OCI-LY3 (cell line): Measurements from ENCODE around the gene AHNAK2.

Experiments used
- H2AFZ ChIP-seq: fragments of 200-600, 300-600 bp; shearing (Covaris generic); 2 replicates; pipeline ENCODE4 v1.6.0; 2014; ENCODE audit warnings: antibody characterized with exemption, low read depth, low read length
- H3K27ac ChIP-seq: fragments of 200-600, 300-600 bp; sonication (generic); 2 replicates; pipeline ENCODE4 v1.5.1; 2014; ENCODE audit warnings: mild to moderate bottlenecking, low read length, moderate library complexity, mixed read lengths
- H3K27me3 ChIP-seq: fragments of 200-600, 300-600 bp; sonication (generic); 2 replicates; pipeline ENCODE4 v1.6.1; 2014; ENCODE audit warnings: low read depth, low read length, mixed read lengths
- H3K36me3 ChIP-seq: fragments of 200-600, 300-600 bp; sonication (generic); replicated peaks from 2 replicates; pipeline ENCODE3; 2014; ENCODE audit warnings: low read depth, low read length, mixed read lengths
- H3K4me1 ChIP-seq: fragments of 300-600, 200-600 bp; sonication (generic); 2 replicates; pipeline ENCODE4 v1.6.1; 2014; ENCODE audit warnings: low read length, mixed read lengths
- H3K4me2 ChIP-seq: fragments of 200-600, 300-600 bp; sonication (generic); 2 replicates; pipeline ENCODE4 v1.6.1; 2014; ENCODE audit warnings: low read length, mixed read lengths
- H3K4me3 ChIP-seq: fragments of 300-600, 200-600 bp; sonication (generic); 2 replicates; pipeline ENCODE4 v1.5.1; 2014; ENCODE audit warnings: antibody characterized with exemption, mild to moderate bottlenecking, low read length, moderate library complexity
- H3K79me2 ChIP-seq: fragments of 300-600, 200-600 bp; shearing (Covaris generic); 2 replicates; pipeline ENCODE4 v1.6.1; 2014; ENCODE audit warnings: mild to moderate bottlenecking, low read length, mixed read lengths
- H3K9ac ChIP-seq: fragments of 300-600, 200-600 bp; shearing (Covaris generic); 2 replicates; pipeline ENCODE4 v1.6.0; 2014; ENCODE audit warnings: mild to moderate bottlenecking, low read length, moderate library complexity
- H3K9me3 ChIP-seq: fragments of 200-600, 300-600 bp; shearing (Covaris generic); 2 replicates; pipeline ENCODE4 v1.6.1; 2014; ENCODE audit warnings: low read length, mixed read lengths; ENCODE audit not compliant: insufficient read depth
- H4K20me1 ChIP-seq: fragments of 200-600, 300-600 bp; sonication (generic); 2 replicates; pipeline ENCODE4 v1.6.1; 2016; ENCODE audit warnings: low read length, mixed read lengths; ENCODE audit not compliant: insufficient read depth
- EZH2phosphoT487 ChIP-seq: fragments of 200-600 bp; shearing (Covaris generic); IDR thresholded peaks from 2 replicates; pipeline ENCODE4 v1.6.1; 2018; ENCODE audit warnings: antibody characterized with exemption, mixed run types, low read depth
- TF ChIP-seq, protein P1 (sequence below): fragments of 200-600, 300-600 bp; sonication (generic); IDR thresholded peaks from 2 replicates; pipeline ENCODE4 v1.5.1; 2014; ENCODE audit warnings: antibody characterized with exemption, low read length, low read depth

The AHNAK2 gene

GRCh38 chr14:104898195-104898558 lies 80.0 kb downstream of the AHNAK2 start:
- Histone ChIP-seq H2AFZ (no peak overlapping the region), H3K9ac (no peak overlapping the region), H3K4me3 (no peak overlapping the region), H3K4me2 (no peak overlapping the region), H3K9me3 (0 out of 2 replicates have a peak, but pooled peaks cover under 1% of the 10 kb centered on the region), H3K27me3 (no peaks in the 10 kb centered on the region), H3K27ac (no peak overlapping the region), H3K36me3 (no peaks in the 10 kb centered on the region), H3K4me1 (peaks cover 32% of the 10 kb centered on the region), H3K79me2 (no peaks in the 10 kb centered on the region), H4K20me1 (no peaks in the 10 kb centered on the region)
- TF ChIP-seq EZH2phosphoT487, result no peak
- TF ChIP-seq, protein P1, sequence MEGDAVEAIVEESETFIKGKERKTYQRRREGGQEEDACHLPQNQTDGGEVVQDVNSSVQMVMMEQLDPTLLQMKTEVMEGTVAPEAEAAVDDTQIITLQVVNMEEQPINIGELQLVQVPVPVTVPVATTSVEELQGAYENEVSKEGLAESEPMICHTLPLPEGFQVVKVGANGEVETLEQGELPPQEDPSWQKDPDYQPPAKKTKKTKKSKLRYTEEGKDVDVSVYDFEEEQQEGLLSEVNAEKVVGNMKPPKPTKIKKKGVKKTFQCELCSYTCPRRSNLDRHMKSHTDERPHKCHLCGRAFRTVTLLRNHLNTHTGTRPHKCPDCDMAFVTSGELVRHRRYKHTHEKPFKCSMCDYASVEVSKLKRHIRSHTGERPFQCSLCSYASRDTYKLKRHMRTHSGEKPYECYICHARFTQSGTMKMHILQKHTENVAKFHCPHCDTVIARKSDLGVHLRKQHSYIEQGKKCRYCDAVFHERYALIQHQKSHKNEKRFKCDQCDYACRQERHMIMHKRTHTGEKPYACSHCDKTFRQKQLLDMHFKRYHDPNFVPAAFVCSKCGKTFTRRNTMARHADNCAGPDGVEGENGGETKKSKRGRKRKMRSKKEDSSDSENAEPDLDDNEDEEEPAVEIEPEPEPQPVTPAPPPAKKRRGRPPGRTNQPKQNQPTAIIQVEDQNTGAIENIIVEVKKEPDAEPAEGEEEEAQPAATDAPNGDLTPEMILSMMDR, result no peak

GRCh38 chr14:104897330-104898194 lies 80.6 kb downstream of the AHNAK2 start:
- Histone ChIP-seq H4K20me1 (no peaks in the 10 kb centered on the region), H3K4me2 (no peak overlapping the region; the same call in 1 of the 2 replicates), H2AFZ (no peak overlapping the region), H3K27me3 (no peaks in the 10 kb centered on the region), H3K27ac (no peak overlapping the region), H3K36me3 (no peaks in the 10 kb centered on the region), H3K79me2 (no peaks in the 10 kb centered on the region), H3K4me1 (peaks cover 32% of the 10 kb centered on the region), H3K9ac (no peak overlapping the region), H3K9me3 (no peaks in the 10 kb centered on the region), H3K4me3 (no peak overlapping the region)
- TF ChIP-seq, protein P1, result no peak
- no peak for TF ChIP-seq EZH2phosphoT487

DNA sequence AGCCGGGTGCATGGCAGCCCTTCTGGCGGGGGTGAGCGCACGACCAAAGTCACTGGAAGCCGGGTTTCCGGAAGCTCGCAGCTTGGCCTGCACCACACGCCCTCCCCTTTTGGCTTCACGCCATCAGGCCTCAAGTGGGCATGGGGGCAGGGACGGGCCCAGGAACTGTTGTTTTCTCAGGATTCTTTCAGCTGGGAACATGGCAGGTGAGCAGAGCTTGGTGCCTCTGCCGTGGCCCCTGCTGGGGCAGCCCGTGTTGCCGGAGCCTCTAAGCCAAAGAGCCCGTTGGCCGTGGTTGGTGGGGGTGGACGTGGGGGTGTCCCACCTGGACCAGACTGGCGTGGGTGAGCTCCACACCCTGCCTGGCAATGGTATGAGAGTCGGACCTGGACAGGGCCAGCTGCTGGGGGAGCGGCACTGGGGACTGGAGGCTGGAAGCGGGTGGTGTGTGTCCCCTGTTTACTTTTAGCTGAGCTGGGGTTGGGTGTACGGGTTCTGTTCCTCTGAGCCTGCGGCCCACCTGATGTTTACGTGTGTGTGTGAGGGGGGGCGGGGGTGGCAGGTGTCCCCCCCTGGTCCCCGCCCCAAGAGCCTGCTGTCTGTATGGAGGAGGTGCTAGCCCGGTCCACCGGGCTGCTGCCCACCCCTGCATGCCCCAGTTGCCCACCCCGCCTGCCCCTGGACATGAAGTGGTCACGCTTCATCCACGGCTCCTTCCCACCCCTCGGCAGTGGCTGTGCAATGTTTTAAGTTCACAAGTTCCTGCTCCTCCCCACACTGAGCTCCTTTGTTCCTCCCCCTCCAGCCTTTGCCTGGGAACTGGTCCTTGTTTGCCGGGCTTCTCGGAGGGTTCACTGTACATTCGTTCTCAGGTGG lies 82.2 kb downstream of the AHNAK2 start:
- H3K36me3 ChIP-seq, result no peaks in the 10 kb centered on the region
- H3K79me2 ChIP-seq, result no peaks in the 10 kb centered on the region
- H3K9me3 ChIP-seq, result no peaks in the 10 kb centered on the region
- no peak overlapping the region for H3K4me3 ChIP-seq
- H4K20me1 ChIP-seq, result no peaks in the 10 kb centered on the region
- no peak overlapping the region for H2AFZ ChIP-seq
- H3K27ac ChIP-seq, result no peak overlapping the region
- H3K27me3 ChIP-seq, result no peaks in the 10 kb centered on the region
- H3K9ac ChIP-seq, result no peak overlapping the region
- TF ChIP-seq EZH2phosphoT487, result no peak
- TF ChIP-seq, protein P1, result no peak
- peaks cover 26% of the 10 kb centered on the region for H3K4me1 ChIP-seq
- peak overlapping the region; percentile 33 for H3K4me2 ChIP-seq

- no peak overlapping the region for H3K4me3 ChIP-seq
- H3K36me3 ChIP-seq, result no peaks in the 10 kb centered on the region
- H3K27me3 ChIP-seq, result no peaks in the 10 kb centered on the region
- H3K27ac ChIP-seq, result no peak overlapping the region
- H3K4me2 ChIP-seq, result peak overlapping the region; percentile 27; the same call in 1 of the 2 replicates
- H3K4me1 ChIP-seq, result peaks cover 20% of the 10 kb centered on the region
- TF ChIP-seq EZH2phosphoT487, result no peak
- TF ChIP-seq, protein P1, result no peak
- no peak overlapping the region for H3K9ac ChIP-seq
- H3K9me3 ChIP-seq, result no peaks in the 10 kb centered on the region
- no peaks in the 10 kb centered on the region for H3K79me2 ChIP-seq
- no peak overlapping the region for H2AFZ ChIP-seq
- no peaks in the 10 kb centered on the region for H4K20me1 ChIP-seq
Measured at GRCh38 chr14:104895207-104895785, 82.9 kb downstream of the AHNAK2 start.
